Uterus (tissue), 2 donors: ENCODE measurements around the gene LGALS13.

Experiments
- POLR2A ChIP-seq, 2 donors: fragments of 450-650 bp; IDR thresholded peaks; one replicate each; pipeline ENCODE4 v1.6.1; 2016; ENCODE audit warnings: antibody characterized with exemption in 2 of 2, mild to moderate bottlenecking in 1 of 2, moderate library complexity in 1 of 2
- TF ChIP-seq, protein P1 (sequence below), 4 experiments: fragments of 200-600 bp in 2 of 4; fragments of 450-650 bp in 2 of 4; sonication (generic) in 2 of 4; IDR thresholded peaks; one replicate each; pipeline ENCODE4 v1.5.1; 2016 to 2019; ENCODE audit warnings: antibody characterized with exemption in 4 of 4, mild to moderate bottlenecking in 2 of 4, moderate library complexity in 1 of 4

DNA sequence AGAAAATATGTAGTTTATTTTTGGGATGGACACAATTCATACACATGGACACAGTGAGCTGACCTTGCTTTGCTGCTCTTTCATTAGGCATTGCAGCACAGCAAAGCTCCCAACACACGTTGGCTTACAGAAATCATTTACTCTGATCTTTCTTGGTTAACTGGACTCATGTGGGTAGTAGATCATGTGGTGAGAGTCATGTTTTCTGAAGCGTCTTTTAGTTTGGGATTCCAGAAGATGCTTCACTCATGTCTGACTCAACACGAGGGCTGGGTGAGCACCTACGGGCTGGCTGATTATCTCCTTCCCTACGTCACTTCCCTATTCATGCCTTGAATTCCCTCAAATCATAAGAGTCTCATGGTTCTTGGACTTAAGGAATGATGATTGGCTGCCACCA lies 41.3 kb downstream of the LGALS13 start:
- no peak for TF ChIP-seq POLR2A (IDR thresholded peaks at IDR 0.05)
- TF ChIP-seq, protein P1, sequence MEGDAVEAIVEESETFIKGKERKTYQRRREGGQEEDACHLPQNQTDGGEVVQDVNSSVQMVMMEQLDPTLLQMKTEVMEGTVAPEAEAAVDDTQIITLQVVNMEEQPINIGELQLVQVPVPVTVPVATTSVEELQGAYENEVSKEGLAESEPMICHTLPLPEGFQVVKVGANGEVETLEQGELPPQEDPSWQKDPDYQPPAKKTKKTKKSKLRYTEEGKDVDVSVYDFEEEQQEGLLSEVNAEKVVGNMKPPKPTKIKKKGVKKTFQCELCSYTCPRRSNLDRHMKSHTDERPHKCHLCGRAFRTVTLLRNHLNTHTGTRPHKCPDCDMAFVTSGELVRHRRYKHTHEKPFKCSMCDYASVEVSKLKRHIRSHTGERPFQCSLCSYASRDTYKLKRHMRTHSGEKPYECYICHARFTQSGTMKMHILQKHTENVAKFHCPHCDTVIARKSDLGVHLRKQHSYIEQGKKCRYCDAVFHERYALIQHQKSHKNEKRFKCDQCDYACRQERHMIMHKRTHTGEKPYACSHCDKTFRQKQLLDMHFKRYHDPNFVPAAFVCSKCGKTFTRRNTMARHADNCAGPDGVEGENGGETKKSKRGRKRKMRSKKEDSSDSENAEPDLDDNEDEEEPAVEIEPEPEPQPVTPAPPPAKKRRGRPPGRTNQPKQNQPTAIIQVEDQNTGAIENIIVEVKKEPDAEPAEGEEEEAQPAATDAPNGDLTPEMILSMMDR (IDR thresholded peaks at IDR 0.05), result no peak
